OCI-LY7 (cell line): Measurements from ENCODE around the gene FRAS1. TPM values are rescaled to one million over a fixed set of nuclear protein-coding genes. Genes with fewer than 3 reads are reported as not detected.

Source experiments
- BruUV-seq: library from RNA; stranded (reverse); fragments of 400-500 nt; replicated peaks from 2 replicates; lab custom pipeline; 2021; lab: Mats Ljungman, UMichigan
- CTCF ChIA-PET: fragments of 300-600 bp; sonication (Branson Sonifier 250); formaldehyde crosslinking; loops from one replicate; lab custom pipeline; 2022; ENCODE audit warnings: antibody characterized with exemption; ENCODE audit not compliant: unreplicated experiment; lab: Charles Lee
- POLR2A ChIA-PET: fragments of 300-600 bp; sonication (Branson Sonifier 250); formaldehyde crosslinking; loops from one replicate; lab custom pipeline; 2022; ENCODE audit warnings: antibody characterized with exemption; lab: Charles Lee
- DNase-seq: peaks from one replicate; pipeline ENCODE4 v3.0.0-alpha.2; 2015; ENCODE audit warnings: low spot score
- H2AFZ ChIP-seq: fragments of 200-600 bp; sonication (generic), shearing (Covaris generic); 2 replicates; pipeline ENCODE4 v1.6.1; 2014; ENCODE audit warnings: mild to moderate bottlenecking, antibody characterized with exemption, low read length, moderate library complexity
- H3K27ac ChIP-seq: fragments of 200-600 bp; sonication (generic); 2 replicates; pipeline ENCODE4 v1.5.1; 2014; ENCODE audit warnings: mixed run types, low read depth, mild to moderate bottlenecking, moderate library complexity, low read length, inconsistent platforms; ENCODE audit not compliant: poor library complexity, severe bottlenecking
- H3K36me3 ChIP-seq: fragments of 200-600 bp; sonication (generic); 2 replicates; pipeline ENCODE4 v1.6.1; 2014; ENCODE audit warnings: mild to moderate bottlenecking, antibody characterized with exemption, low read length, moderate library complexity, mixed read lengths; ENCODE audit not compliant: insufficient read depth
- H3K4me1 ChIP-seq: fragments of 200-600 bp; sonication (generic); 2 replicates; pipeline ENCODE4 v1.5.1; 2014; ENCODE audit warnings: mild to moderate bottlenecking, low read length; ENCODE audit not compliant: insufficient read depth, poor library complexity, severe bottlenecking
- H3K4me2 ChIP-seq: fragments of 200-600 bp; sonication (generic); 2 replicates; pipeline ENCODE4 v1.6.1; 2014; ENCODE audit warnings: mild to moderate bottlenecking, low read length
- H3K4me3 ChIP-seq: fragments of 200-600 bp; sonication (generic); 2 replicates; pipeline ENCODE4 v1.5.1; 2014; ENCODE audit warnings: mild to moderate bottlenecking, low read depth, low read length; ENCODE audit not compliant: poor library complexity, severe bottlenecking
- H3K79me2 ChIP-seq: fragments of 200-600 bp; sonication (generic); 2 replicates; pipeline ENCODE4 v1.6.1; 2016; ENCODE audit warnings: low read depth, mild to moderate bottlenecking, low read length, moderate library complexity, mixed read lengths; ENCODE audit not compliant: insufficient read depth
- H3K9me2 ChIP-seq: fragments of 200-600 bp; sonication (generic); 2 replicates; pipeline ENCODE4 v1.6.1; 2016; ENCODE audit warnings: mild to moderate bottlenecking, low read length, mixed read lengths; ENCODE audit not compliant: insufficient read depth
- H3K9me3 ChIP-seq: fragments of 200-600 bp; sonication (generic); 2 replicates; pipeline ENCODE4 v1.6.1; 2014; ENCODE audit warnings: mild to moderate bottlenecking, mixed run types, low read length, mixed read lengths
- H4K20me1 ChIP-seq: fragments of 200-600 bp; sonication (generic); 2 replicates; pipeline ENCODE4 v1.6.1; 2014; ENCODE audit warnings: mild to moderate bottlenecking, antibody characterized with exemption, low read length, moderate library complexity, mixed read lengths; ENCODE audit not compliant: insufficient read depth
- EZH2phosphoT487 ChIP-seq: fragments of 200-600 bp; sonication (generic); IDR thresholded peaks from 2 replicates; pipeline ENCODE4 v1.6.1; 2018; ENCODE audit warnings: low read depth, borderline replicate concordance, mild to moderate bottlenecking, mixed run types, antibody characterized with exemption, low read length, moderate library complexity, mixed read lengths
- intact Hi-C: fragments of 100-400 bp; cut with micrococcal nuclease; formaldehyde crosslinking; loops from one replicate; pipeline ENCODE4 v1.10.0; 2022; ENCODE audit not compliant: unreplicated experiment
- total RNA-seq, 2 experiments: library from RNA; depleted of rRNA in 1 of 2; stranded (reverse); fragments of >200 nt in 1 of 2; shearing (Covaris generic) in 1 of 2; gene quantifications; 2 replicates each; pipeline ENCODE4 v1.2.3, GENCODE V29; 2014 to 2022
- TF ChIP-seq, protein P1 (sequence below): fragments of 200-600 bp; sonication (generic); conservative IDR thresholded peaks from 2 replicates; pipeline ENCODE4 v1.5.1; 2014; ENCODE audit warnings: mild to moderate bottlenecking, antibody characterized with exemption, low read length, moderate library complexity, mixed read lengths

FRAS1 gene
- total RNA-seq, 2 experiments from 2014 or later = 0.19 to 0.30 TPM

DNA sequence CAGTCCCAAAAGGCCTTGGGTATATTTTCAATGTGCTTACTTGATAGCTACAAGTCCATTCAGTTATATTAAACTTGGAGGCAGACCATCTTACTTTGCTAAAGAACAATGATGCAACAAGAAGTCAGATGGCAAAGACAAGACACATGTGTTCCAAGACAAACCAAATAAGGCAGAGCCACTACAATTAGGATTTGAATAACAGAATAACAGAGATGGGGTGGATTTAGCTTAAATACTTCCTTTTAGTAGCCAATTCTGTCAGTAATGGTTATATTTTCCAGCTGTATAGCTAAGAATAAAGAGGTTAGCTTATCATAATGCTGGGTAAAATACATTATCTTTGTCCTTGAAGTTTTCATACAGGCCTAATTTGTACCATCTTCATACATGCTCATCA lies 37.7 kb upstream of the FRAS1 start:
- H3K4me2 ChIP-seq = no peak overlapping the region
- no peaks in the 10 kb centered on the region for H3K79me2 ChIP-seq
- ChIA-PET POLR2A (no interaction called here), CTCF (no interaction called here)
- no peak overlapping the region for H2AFZ ChIP-seq
- intact Hi-C loops = no loop called here
- DNase-seq = no peak
- no peaks in the 10 kb centered on the region for H4K20me1 ChIP-seq
- H3K4me1 ChIP-seq = no peaks in the 10 kb centered on the region
- TF ChIP-seq, protein P1, sequence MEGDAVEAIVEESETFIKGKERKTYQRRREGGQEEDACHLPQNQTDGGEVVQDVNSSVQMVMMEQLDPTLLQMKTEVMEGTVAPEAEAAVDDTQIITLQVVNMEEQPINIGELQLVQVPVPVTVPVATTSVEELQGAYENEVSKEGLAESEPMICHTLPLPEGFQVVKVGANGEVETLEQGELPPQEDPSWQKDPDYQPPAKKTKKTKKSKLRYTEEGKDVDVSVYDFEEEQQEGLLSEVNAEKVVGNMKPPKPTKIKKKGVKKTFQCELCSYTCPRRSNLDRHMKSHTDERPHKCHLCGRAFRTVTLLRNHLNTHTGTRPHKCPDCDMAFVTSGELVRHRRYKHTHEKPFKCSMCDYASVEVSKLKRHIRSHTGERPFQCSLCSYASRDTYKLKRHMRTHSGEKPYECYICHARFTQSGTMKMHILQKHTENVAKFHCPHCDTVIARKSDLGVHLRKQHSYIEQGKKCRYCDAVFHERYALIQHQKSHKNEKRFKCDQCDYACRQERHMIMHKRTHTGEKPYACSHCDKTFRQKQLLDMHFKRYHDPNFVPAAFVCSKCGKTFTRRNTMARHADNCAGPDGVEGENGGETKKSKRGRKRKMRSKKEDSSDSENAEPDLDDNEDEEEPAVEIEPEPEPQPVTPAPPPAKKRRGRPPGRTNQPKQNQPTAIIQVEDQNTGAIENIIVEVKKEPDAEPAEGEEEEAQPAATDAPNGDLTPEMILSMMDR = no peak
- no peak for TF ChIP-seq EZH2phosphoT487
- no peaks in the 10 kb centered on the region for H3K9me2 ChIP-seq
- no peak overlapping the region for H3K4me3 ChIP-seq
- H3K9me3 ChIP-seq = no peaks in the 10 kb centered on the region
- no TSS peak for BruUV-seq
- no peaks in the 10 kb centered on the region for H3K36me3 ChIP-seq
- H3K27ac ChIP-seq = no peak overlapping the region

DNA sequence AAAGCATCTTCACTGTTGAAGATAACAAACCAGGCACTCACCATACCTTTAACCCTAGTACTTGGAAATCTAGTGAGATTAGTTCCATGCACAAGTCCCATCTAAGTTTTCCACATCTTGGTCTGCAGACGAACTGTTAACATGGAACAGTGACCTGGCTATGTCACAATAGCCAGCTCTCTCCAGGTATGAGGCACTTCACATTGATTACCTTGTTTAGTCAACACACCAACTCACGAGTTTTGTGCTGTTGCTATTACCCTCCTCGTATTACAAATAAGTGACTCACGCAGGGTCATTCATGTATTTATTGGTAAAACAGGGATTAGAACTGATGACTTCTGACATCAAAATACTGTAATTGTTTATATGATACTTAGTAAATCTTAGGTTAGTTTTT lies 36.4 kb upstream of the FRAS1 start:
- Histone ChIP-seq H3K79me2 (no peaks in the 10 kb centered on the region), H3K27ac (no peak overlapping the region), H3K36me3 (no peaks in the 10 kb centered on the region), H3K4me2 (no peak overlapping the region), H3K9me3 (no peaks in the 10 kb centered on the region), H3K4me1 (no peaks in the 10 kb centered on the region), H3K9me2 (no peaks in the 10 kb centered on the region), H4K20me1 (no peaks in the 10 kb centered on the region), H3K4me3 (no peak overlapping the region), H2AFZ (no peak overlapping the region)
- ChIA-PET POLR2A (interaction anchor here (0.6 to 0.9 kb wide), 2 partner anchors 19 to 402 kb away, joined by 3 to 5 read pairs; no protein-coding TSS in a partner anchor), CTCF (no interaction called here)
- DNase-seq = no peak
- no TSS peak for BruUV-seq
- TF ChIP-seq, protein P1 = no peak
- no peak for TF ChIP-seq EZH2phosphoT487
- intact Hi-C loops = no loop called here

DNA sequence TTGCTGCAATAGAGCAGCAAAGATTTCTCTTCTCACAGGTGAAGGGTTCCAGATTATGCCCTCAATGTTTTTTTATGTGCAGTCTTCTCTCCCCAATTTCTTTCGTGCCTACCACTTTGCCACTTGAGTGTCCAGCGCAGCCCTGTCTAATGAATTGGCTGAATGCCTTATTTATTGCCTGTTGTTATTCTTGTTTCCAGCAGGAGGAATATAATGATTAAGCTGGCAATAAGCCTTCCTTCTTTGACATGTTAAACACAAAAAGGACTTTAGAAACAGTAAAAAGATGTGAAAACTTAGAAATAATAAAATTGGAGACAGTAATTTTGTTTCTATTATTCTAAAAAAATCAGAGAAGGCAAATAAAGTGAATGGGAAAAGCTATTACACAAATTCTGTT lies 34.6 kb upstream of the FRAS1 start:
- no peak overlapping the region for H3K4me3 ChIP-seq
- H3K9me3 ChIP-seq = no peaks in the 10 kb centered on the region
- intact Hi-C loops = no loop called here
- TF ChIP-seq, protein P1 = no peak
- TF ChIP-seq EZH2phosphoT487 = no peak
- no peaks in the 10 kb centered on the region for H3K36me3 ChIP-seq
- H3K4me2 ChIP-seq = no peak overlapping the region
- no peak overlapping the region for H2AFZ ChIP-seq
- no TSS peak for BruUV-seq
- ChIA-PET CTCF (no interaction called here), POLR2A (no interaction called here)
- no peak for DNase-seq
- no peaks in the 10 kb centered on the region for H3K4me1 ChIP-seq
- no peak overlapping the region for H3K27ac ChIP-seq
- H3K79me2 ChIP-seq = no peaks in the 10 kb centered on the region
- no peaks in the 10 kb centered on the region for H4K20me1 ChIP-seq
- H3K9me2 ChIP-seq = no peaks in the 10 kb centered on the region
